Activated CD8-positive, alpha-beta T cell treated with anti-CD3 and anti-CD28 coated beads for 36 hours (primary cell): ENCODE measurements around the gene SYNJ2BP. TPM values are rescaled to one million over a fixed set of nuclear protein-coding genes. Genes with fewer than 3 reads are reported as not detected.
A peak's percentile ranks its signal among the peaks of the same experiment; 100 is the strongest.

Source experiments
- ATAC-seq: fragments of 200-7000 bp; cut with Tn5 transposase; one replicate; pipeline ENCODE4 v1.10.0; 2021; ENCODE audit warnings: mild to moderate bottlenecking, moderate library complexity
- CTCF ChIA-PET: fragments of 350-600 bp; sonication (Branson Sonifier 250); formaldehyde crosslinking; loops from one replicate; lab custom pipeline; 2021; ENCODE audit warnings: antibody characterized with exemption; lab: Charles Lee
- POLR2A ChIA-PET: fragments of 350-600 bp; sonication (Branson Sonifier 250); formaldehyde crosslinking; loops from one replicate; lab custom pipeline; 2021; ENCODE audit warnings: antibody characterized with exemption; lab: Charles Lee
- DNase-seq: peaks from one replicate; pipeline ENCODE4 v3.0.0-alpha.2; 2020
- H3K27ac Mint-ChIP-seq: one replicate; pipeline ENCODE4 v1.8.0; 2021; ENCODE audit warnings: mild to moderate bottlenecking, mixed read lengths
- H3K27me3 Mint-ChIP-seq: one replicate; pipeline ENCODE4 v1.8.0; 2021; ENCODE audit warnings: mixed read lengths
- H3K36me3 Mint-ChIP-seq: one replicate; pipeline ENCODE4 v1.8.0; 2021; ENCODE audit warnings: low read depth, mixed read lengths
- H3K4me1 Mint-ChIP-seq: one replicate; pipeline ENCODE4 v1.8.0; 2021; ENCODE audit warnings: low read depth, mixed read lengths
- H3K4me3 Mint-ChIP-seq: one replicate; pipeline ENCODE4 v1.8.0; 2021; ENCODE audit warnings: mild to moderate bottlenecking, moderate library complexity, mixed read lengths
- H3K9me3 Mint-ChIP-seq: one replicate; pipeline ENCODE4 v1.8.0; 2021; ENCODE audit warnings: mixed read lengths
- CTCF ChIP-seq: fragments of 200-600 bp; IDR thresholded peaks from one replicate; pipeline ENCODE4 v1.8.0; 2022; ENCODE audit warnings: antibody characterized with exemption, mild to moderate bottlenecking
- intact Hi-C: fragments of 100-400 bp; cut with micrococcal nuclease; formaldehyde crosslinking; loops from one replicate; pipeline ENCODE4 v1.10.0; 2022
- total RNA-seq, 2 experiments: library from RNA; stranded (reverse); gene quantifications; one replicate each; pipeline ENCODE4 v1.2.3, GENCODE V29; 2021

Gene SYNJ2BP
- total RNA-seq = 1 to 10 TPM; 8.0 TPM

GRCh38 chr14:70416725-70417349, at the start of gene SYNJ2BP:
Gene SYNJ2BP (minus strand): TSS chr14:70417090. CDS start chr14:70416963, 127 bp downstream.
- ChIA-PET POLR2A (interaction anchor here (1.0 kb wide), 1 partner anchor 57 kb away, joined by 3 read pairs; the partner anchor contains the start of gene COX16), CTCF (no interaction called here)
- Mint-ChIP-seq H3K9me3 (no peaks in the 10 kb centered on the region), H3K36me3 (no peaks in the 10 kb centered on the region), H3K4me1 (peaks cover 24% of the 10 kb centered on the region), H3K4me3 (peak within 1 kb of the TSS; percentile 87), H3K27ac (peak within 1 kb of the TSS; percentile 81), H3K27me3 (no peaks in the 10 kb centered on the region)
- TF ChIP-seq CTCF = no peak
- peak; percentile 80 for ATAC-seq
- peak; percentile 66 for DNase-seq
- intact Hi-C loops = no loop called here

GRCh38 chr14:70454731-70455130, 37.8 kb upstream of the SYNJ2BP start:
- no peaks in the 10 kb centered on the region for H3K9me3 Mint-ChIP-seq
- no peak overlapping the region for H3K4me3 Mint-ChIP-seq
- no peaks in the 10 kb centered on the region for H3K36me3 Mint-ChIP-seq
- ATAC-seq (no peak), DNase-seq (no peak)
- H3K4me1 Mint-ChIP-seq = no peaks in the 10 kb centered on the region
- peaks cover 2% of the 10 kb centered on the region for H3K27me3 Mint-ChIP-seq
- CTCF ChIA-PET = no interaction called here
- TF ChIP-seq CTCF = no peak
- intact Hi-C loops = no loop called here
- H3K27ac Mint-ChIP-seq = no peak overlapping the region
- POLR2A ChIA-PET = no interaction called here

DNA sequence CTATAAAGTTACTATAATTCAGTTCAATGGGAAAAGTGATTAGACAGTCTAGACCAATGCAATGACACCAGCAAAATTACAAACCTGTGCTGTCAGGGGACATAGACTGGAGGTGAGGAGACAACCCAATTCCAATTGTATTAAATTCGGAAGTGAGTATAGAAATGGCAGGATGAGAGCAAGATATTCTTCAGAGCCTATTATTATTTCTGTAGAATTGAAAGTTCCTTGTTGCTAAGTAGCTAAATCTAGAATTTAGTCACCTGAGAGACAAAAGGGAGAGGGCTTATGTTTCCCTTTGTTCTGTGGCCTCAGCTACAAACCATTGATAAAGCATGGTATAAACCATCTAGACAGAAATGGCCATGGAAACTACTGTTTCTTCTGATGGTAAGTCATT, 35.0 kb upstream of the SYNJ2BP start, which contains the start of gene ADAM21:
TSS of gene ADAM21 (plus strand) at position 301 of the 400 bp plus-strand sequence. CDS start 5,326 bp downstream, outside the sequence.
- no peaks in the 10 kb centered on the region for H3K9me3 Mint-ChIP-seq
- POLR2A ChIA-PET = no interaction called here
- no peak within 1 kb of the TSS for H3K4me3 Mint-ChIP-seq
- no peak for ATAC-seq
- CTCF ChIA-PET = no interaction called here
- TF ChIP-seq CTCF = no peak
- H3K27ac Mint-ChIP-seq = no peak within 1 kb of the TSS
- H3K4me1 Mint-ChIP-seq = no peaks in the 10 kb centered on the region
- peaks cover 2% of the 10 kb centered on the region for H3K27me3 Mint-ChIP-seq
- DNase-seq = no peak
- intact Hi-C loops = no loop called here
- H3K36me3 Mint-ChIP-seq = no peaks in the 10 kb centered on the region

DNA sequence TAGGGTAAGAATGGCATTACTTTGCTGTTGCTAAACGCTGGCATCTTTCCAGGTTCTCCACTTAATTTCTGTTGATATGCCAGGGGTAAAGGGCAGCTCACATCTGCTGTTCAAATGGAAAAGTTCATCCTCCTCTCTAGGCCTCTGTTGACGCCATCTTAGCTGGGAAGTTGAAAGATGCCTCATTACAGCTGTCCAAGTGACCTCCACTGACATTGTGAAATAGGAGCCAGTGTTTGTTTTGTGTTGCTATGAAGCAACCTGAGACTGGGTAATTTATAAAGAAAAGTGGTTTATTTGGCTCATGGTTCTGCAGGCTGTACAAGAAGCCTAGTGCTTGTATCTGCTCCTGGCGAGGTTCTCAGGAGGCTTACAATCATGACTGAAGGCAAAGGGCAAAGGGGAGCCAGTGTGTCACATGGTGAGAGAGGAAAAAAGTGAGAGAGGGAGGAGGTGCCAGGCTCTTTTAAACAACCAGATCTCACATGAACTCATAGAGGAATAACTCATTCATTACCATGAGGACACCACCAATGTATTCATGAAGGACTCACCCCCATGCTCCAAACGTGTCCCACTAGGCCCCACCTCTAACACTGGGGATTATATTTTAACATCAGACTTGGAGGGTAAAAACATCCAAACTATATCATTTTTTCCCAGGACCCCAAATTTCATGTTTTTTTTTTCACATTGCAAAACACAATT, 31.9 kb upstream of the SYNJ2BP start:
- TF ChIP-seq CTCF = no peak
- intact Hi-C loops = no loop called here
- CTCF ChIA-PET = no interaction called here
- peaks cover 13% of the 10 kb centered on the region for H3K9me3 Mint-ChIP-seq
- DNase-seq (no peak), ATAC-seq (no peak)
- H3K27me3 Mint-ChIP-seq = no peaks in the 10 kb centered on the region
- POLR2A ChIA-PET = no interaction called here
- no peak overlapping the region for H3K27ac Mint-ChIP-seq
- no peaks in the 10 kb centered on the region for H3K4me1 Mint-ChIP-seq
- H3K4me3 Mint-ChIP-seq = no peak overlapping the region
- H3K36me3 Mint-ChIP-seq = peaks cover 2% of the 10 kb centered on the region

DNA sequence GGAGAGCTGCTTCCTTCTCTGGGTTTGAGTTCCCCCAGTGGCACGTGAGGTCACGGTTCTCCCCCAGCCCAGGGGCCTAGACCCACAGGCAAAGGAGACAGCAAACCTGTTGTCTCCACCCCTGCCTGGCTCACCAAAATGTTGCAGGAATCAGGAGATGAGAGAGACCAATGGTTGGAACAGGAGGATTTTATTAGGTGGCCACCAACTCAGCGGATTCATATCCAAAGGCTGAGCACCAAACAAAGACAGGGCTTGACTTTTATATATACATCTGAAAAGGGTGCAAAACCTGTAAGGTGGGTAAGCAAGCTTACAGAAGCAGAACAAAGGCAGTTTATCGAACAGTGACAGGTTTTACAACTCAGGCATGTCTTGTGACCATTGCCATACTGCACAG, 25.9 kb upstream of the SYNJ2BP start:
- Mint-ChIP-seq H3K27ac (no peak overlapping the region), H3K9me3 (peaks cover 27% of the 10 kb centered on the region), H3K27me3 (no peaks in the 10 kb centered on the region), H3K4me1 (no peaks in the 10 kb centered on the region), H3K4me3 (no peak overlapping the region), H3K36me3 (peaks cover 4% of the 10 kb centered on the region)
- no peak for DNase-seq
- intact Hi-C loops = no loop called here
- ChIA-PET CTCF (no interaction called here), POLR2A (no interaction called here)
- no peak for TF ChIP-seq CTCF
- ATAC-seq = no peak
